ENCODE data around the gene XKR3. TPM values are rescaled to one million over a fixed set of nuclear protein-coding genes. Genes with fewer than 3 reads are reported as not detected.

Gene XKR3
- total and polyA plus RNA-seq, 2 of the 8 experiments (the other 6 are each of a cell fraction or from before 2014, with no cell fraction given) = 0.17 TPM; not detected in 1

DNA sequence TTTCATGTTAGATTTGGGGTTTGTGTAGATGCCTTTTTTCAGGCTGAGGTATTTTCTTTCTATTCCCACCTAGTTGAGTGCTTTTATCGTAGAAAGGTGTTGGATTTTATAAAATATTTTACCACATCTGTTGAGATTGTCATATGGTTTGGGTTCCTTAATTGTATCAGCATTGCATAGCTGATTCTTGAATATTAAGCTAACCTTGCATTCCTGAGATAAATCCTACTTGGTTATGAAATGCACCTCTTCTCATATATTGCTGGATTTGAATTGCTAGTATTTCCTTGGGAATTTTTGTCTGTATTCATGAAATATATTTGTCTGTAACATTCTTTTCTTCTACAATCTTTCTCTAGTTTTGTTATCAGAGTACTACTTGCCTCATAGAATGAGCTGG lies 10.1 kb downstream of the XKR3 start:
- TF ChIP-seq GABPA (IDR thresholded peaks at IDR 0.05; ENCODE audit: borderline replicate concordance, insufficient read depth, low read length) = no peak
- TF ChIP-seq, protein P1, sequence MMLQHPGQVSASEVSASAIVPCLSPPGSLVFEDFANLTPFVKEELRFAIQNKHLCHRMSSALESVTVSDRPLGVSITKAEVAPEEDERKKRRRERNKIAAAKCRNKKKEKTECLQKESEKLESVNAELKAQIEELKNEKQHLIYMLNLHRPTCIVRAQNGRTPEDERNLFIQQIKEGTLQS (IDR thresholded peaks at IDR 0.05; ENCODE audit: insufficient read depth, low read depth, low read length) = no peak
- TF ChIP-seq POU5F1 (IDR thresholded peaks at IDR 0.05; ENCODE audit: low read depth, low read length) = no peak
- TF ChIP-seq JUND (IDR thresholded peaks at IDR 0.05; ENCODE audit: low read length) = no peak
- TF ChIP-seq POLR2AphosphoS5 (IDR thresholded peaks at IDR 0.05; ENCODE audit: low read depth, low read length) = no peak
- TF ChIP-seq CHD1 (IDR thresholded peaks at IDR 0.05; ENCODE audit: low read depth, low read length) = no peak
- no peak for TF ChIP-seq CBX5 (IDR thresholded peaks at IDR 0.05; ENCODE audit: low read depth, low read length)
- TF ChIP-seq HDAC2 (IDR thresholded peaks at IDR 0.05; ENCODE audit: borderline replicate concordance in 1 of 2, low read depth in 2 of 2, low read length in 2 of 2) = no peak
- no peak for TF ChIP-seq FOSL1 (IDR thresholded peaks at IDR 0.05; ENCODE audit: insufficient read depth, low read depth, low read length)
- no peak for TF ChIP-seq KDM1A (IDR thresholded peaks at IDR 0.05; ENCODE audit: borderline replicate concordance, low read length)
- Histone ChIP-seq H2BK5ac (ENCODE audit: low read depth, low read length) (no peak overlapping the region), H2AFZ (ENCODE audit: low read length) (no peak overlapping the region), H2BK20ac (ENCODE audit: low read length) (no peak overlapping the region), H3K4me1 (replicated peaks in 1 of 4; ENCODE audit: control insufficient read depth in 3 of 4, insufficient read depth in 4 of 4, low read length in 3 of 4) (no peaks in the 10 kb centered on the region), H3K18ac (ENCODE audit: extremely low read depth, low read length) (no peak overlapping the region), H4K8ac (ENCODE audit: extremely low read depth, insufficient read depth, low read length) (no peak overlapping the region), H3K56ac (replicated peaks; ENCODE audit: insufficient read length, low read depth, low read length) (no peak overlapping the region), H2BK15ac (ENCODE audit: low read length) (no peak overlapping the region), H3K14ac (ENCODE audit: insufficient read length) (no peak overlapping the region), H3K4me3 (ENCODE audit: extremely low read depth in 1 of 4, insufficient read depth in 2 of 4, low read depth in 3 of 4, low read length in 4 of 4) (no peak overlapping the region), H3K79me2 (ENCODE audit: control insufficient read depth in 1 of 2, insufficient read depth in 2 of 2, low read length in 2 of 2) (no peaks in the 10 kb centered on the region), H4K5ac (ENCODE audit: insufficient read length, low read depth, low read length) (no peak overlapping the region), H2AK5ac (ENCODE audit: low read depth, low read length) (no peak overlapping the region), H3K36me3 (ENCODE audit: control insufficient read depth in 2 of 4, insufficient read depth in 4 of 4, low read length in 3 of 4) (no peaks in the 10 kb centered on the region), H3K79me1 (ENCODE audit: low read depth, low read length) (no peaks in the 10 kb centered on the region), H3K4me2 (ENCODE audit: insufficient read depth in 1 of 2, low read depth in 2 of 2, low read length in 2 of 2) (no peak overlapping the region), H4K20me1 (replicated peaks in 1 of 2; ENCODE audit: control insufficient read depth in 1 of 2, insufficient read depth in 2 of 2, low read length in 2 of 2) (no peaks in the 10 kb centered on the region), H3K9ac (replicated peaks in 1 of 4; ENCODE audit: extremely low read depth in 1 of 4, low read depth in 3 of 4, low read length in 3 of 4) (no peak overlapping the region), H2BK120ac (replicated peaks; ENCODE audit: low read depth, low read length) (no peak overlapping the region), H3K9me3 (ENCODE audit: insufficient read depth in 2 of 2, low read depth in 1 of 2, low read length in 1 of 2) (no peaks in the 10 kb centered on the region), H4K91ac (replicated peaks; ENCODE audit: insufficient read length, low read length) (no peak overlapping the region), H3K23ac (ENCODE audit: insufficient read length) (no peak overlapping the region), H3K4ac (replicated peaks; ENCODE audit: insufficient read length, low read depth, low read length) (no peak overlapping the region), H3K27me3 (replicated peaks in 1 of 4; ENCODE audit: control insufficient read depth in 3 of 4, extremely low read depth in 1 of 4, insufficient read depth in 3 of 4, low read length in 3 of 4) (no peaks in the 10 kb centered on the region), H3K27ac (ENCODE audit: low read depth, low read length) (no peak overlapping the region), H3K23me2 (ENCODE audit: low read depth, low read length) (no peaks in the 10 kb centered on the region), H2BK12ac (ENCODE audit: low read depth, low read length) (no peak overlapping the region)
- ChIA-PET POLR2A (ENCODE audit: partially characterized antibody) (no interaction called here), CTCF (ENCODE audit: partially characterized antibody) (no interaction called here)
- DNase-seq (ENCODE audit: low read depth in 1 of 2, low spot score in 2 of 2) (no peak), FAIRE-seq (no peak)
- 96% methylated on average over 1 of the region's 1 CpG; no CpG with 5 or more reads in 1 of the 2 experiments for WGBS, 2 experiments (ENCODE audit: extremely low coverage in 1 of 2, insufficient coverage in 1 of 2, insufficient read length in 1 of 2, insufficient replicate concordance in 2 of 2, low coverage in 1 of 2, low lambda C conversion rate in 2 of 2, missing lambda C conversion rate in 1 of 2)
